ENCODE data around the gene EGFL8.
"Not testable (repeated sequence)": the region's sequence is repeated elsewhere in the genome, so short reads cannot be mapped to it uniquely, and the experiment has no call there.

Gene EGFL8

GRCh38 chr6:32210191-32210601, 45.8 kb downstream of the EGFL8 start:
- H3K9me3 ChIP-seq (ENCODE audit: insufficient read depth, low read length), result no peaks in the 10 kb centered on the region
- TF ChIP-seq EZH2phosphoT487 (IDR thresholded peaks at IDR 0.05; ENCODE audit: low read depth), result no peak
- TF ChIP-seq, protein P1, sequence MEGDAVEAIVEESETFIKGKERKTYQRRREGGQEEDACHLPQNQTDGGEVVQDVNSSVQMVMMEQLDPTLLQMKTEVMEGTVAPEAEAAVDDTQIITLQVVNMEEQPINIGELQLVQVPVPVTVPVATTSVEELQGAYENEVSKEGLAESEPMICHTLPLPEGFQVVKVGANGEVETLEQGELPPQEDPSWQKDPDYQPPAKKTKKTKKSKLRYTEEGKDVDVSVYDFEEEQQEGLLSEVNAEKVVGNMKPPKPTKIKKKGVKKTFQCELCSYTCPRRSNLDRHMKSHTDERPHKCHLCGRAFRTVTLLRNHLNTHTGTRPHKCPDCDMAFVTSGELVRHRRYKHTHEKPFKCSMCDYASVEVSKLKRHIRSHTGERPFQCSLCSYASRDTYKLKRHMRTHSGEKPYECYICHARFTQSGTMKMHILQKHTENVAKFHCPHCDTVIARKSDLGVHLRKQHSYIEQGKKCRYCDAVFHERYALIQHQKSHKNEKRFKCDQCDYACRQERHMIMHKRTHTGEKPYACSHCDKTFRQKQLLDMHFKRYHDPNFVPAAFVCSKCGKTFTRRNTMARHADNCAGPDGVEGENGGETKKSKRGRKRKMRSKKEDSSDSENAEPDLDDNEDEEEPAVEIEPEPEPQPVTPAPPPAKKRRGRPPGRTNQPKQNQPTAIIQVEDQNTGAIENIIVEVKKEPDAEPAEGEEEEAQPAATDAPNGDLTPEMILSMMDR (IDR thresholded peaks at IDR 0.05; ENCODE audit: low read depth, low read length), result no peak
- H2AFZ ChIP-seq (ENCODE audit: low read depth, low read length), result no peak overlapping the region
- H3K27ac ChIP-seq (ENCODE audit: low read length), result no peak overlapping the region
- H3K27me3 ChIP-seq (ENCODE audit: low read depth, low read length), result no peaks in the 10 kb centered on the region
- H3K4me3 ChIP-seq (ENCODE audit: low read length), result no peak overlapping the region
- no peak overlapping the region for H3K4me2 ChIP-seq (ENCODE audit: low read length)
- no peaks in the 10 kb centered on the region for H3K36me3 ChIP-seq (replicated peaks; ENCODE audit: low read depth, low read length)
- H3K9ac ChIP-seq (ENCODE audit: low read length), result no peak overlapping the region
- no peaks in the 10 kb centered on the region for H3K4me1 ChIP-seq (ENCODE audit: low read length)
- no peaks in the 10 kb centered on the region for H3K79me2 ChIP-seq (ENCODE audit: low read length)
- no peaks in the 10 kb centered on the region for H4K20me1 ChIP-seq (ENCODE audit: insufficient read depth, low read length)

DNA sequence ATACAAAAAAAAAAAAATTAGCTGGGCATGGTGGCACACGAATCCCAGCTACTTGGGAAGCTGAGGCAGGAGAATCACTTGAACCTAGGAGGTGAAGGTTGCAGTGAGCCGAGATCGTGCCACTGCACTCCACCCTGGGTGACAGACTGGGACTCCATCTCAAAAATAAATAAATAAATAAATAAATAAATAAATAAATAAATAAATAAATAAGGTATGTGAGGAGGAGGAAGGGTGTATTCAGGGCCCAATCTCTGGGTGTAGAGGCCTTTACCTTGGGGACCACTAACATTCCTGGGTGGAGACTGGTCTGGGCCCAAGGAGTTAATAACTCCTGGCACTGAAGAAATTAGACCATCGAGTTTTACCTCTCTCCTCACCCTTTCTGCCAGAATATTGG, 47.0 kb downstream of the EGFL8 start:
- H3K27ac ChIP-seq (ENCODE audit: low read length); H3K36me3 ChIP-seq (replicated peaks; ENCODE audit: low read depth, low read length); H3K4me3 ChIP-seq (ENCODE audit: low read length); H3K79me2 ChIP-seq (ENCODE audit: low read length); H3K9ac ChIP-seq (ENCODE audit: low read length); H2AFZ ChIP-seq (ENCODE audit: low read depth, low read length); H3K27me3 ChIP-seq (ENCODE audit: low read depth, low read length); H3K9me3 ChIP-seq (ENCODE audit: insufficient read depth, low read length); H3K4me1 ChIP-seq (ENCODE audit: low read length); H3K4me2 ChIP-seq (ENCODE audit: low read length); H4K20me1 ChIP-seq (ENCODE audit: insufficient read depth, low read length): not testable (repeated sequence)

DNA sequence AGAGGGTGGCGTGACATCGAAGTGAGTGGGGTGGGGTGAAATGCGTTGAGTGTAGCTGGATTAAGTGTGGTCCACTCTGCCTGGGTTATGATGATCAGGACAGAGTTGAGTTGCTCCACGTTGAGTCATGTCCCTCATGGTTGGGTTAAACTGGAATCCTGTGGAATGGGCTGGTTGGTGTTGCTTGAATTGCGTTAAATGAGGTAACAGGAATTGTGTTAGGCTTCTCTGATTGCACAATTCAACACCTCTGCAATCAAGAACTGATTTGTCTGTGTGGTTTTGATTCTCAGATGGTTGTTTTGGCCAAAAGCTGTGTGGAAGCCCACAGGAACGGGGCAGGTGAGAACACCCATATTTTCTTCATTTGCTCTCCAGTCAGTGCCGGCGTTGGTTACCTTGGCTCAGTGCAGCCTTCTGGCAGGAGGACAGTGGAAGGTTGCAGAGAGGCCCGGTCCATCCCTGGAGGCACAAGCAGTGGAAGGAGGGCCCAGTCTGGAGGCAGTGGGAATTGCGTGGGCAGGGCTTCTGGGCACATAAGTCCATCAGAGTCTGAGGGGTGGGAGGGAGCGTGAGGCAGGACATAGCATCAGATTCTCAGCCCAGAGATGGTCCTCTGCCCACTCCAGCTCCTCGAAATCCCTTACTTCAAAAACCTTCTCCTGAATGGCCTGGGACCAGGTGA, 47.8 kb downstream of the EGFL8 start:
- Histone ChIP-seq H3K27me3 (ENCODE audit: low read depth, low read length) (no peaks in the 10 kb centered on the region), H4K20me1 (ENCODE audit: insufficient read depth, low read length) (no peaks in the 10 kb centered on the region), H3K9me3 (ENCODE audit: insufficient read depth, low read length) (no peaks in the 10 kb centered on the region), H3K4me2 (ENCODE audit: low read length) (no peak overlapping the region), H3K4me3 (ENCODE audit: low read length) (no peak overlapping the region), H3K4me1 (ENCODE audit: low read length) (no peaks in the 10 kb centered on the region), H3K36me3 (replicated peaks; ENCODE audit: low read depth, low read length) (no peaks in the 10 kb centered on the region), H3K9ac (ENCODE audit: low read length) (no peak overlapping the region), H3K27ac (ENCODE audit: low read length) (no peak overlapping the region), H3K79me2 (ENCODE audit: low read length) (no peaks in the 10 kb centered on the region), H2AFZ (ENCODE audit: low read depth, low read length) (no peak overlapping the region)
- no peak for TF ChIP-seq EZH2phosphoT487 (IDR thresholded peaks at IDR 0.05; ENCODE audit: low read depth)
- TF ChIP-seq, protein P1 (IDR thresholded peaks at IDR 0.05; ENCODE audit: low read depth, low read length), result no peak

DNA sequence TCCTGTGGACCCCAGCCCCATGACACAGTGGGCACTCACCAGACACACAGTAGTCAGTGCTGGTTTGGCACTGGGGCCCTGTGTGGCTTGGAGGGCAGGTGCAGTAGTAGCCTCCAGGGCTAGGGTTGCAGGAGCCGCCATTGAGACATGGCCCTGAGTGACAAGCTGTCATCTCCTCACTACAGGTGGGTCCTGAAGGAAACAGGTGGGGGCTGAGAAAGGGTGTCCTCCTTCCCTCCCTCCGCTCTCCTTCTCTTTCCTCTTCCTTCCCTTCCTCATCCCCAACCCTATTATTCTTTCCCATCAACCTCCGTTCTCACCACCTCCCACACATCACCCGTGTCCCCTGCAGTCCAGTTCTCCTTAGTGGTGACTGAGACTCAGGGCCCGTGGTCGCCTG, 49.3 kb downstream of the EGFL8 start:
- Histone ChIP-seq H3K4me3 (ENCODE audit: low read length) (no peak overlapping the region), H3K9me3 (ENCODE audit: insufficient read depth, low read length) (no peaks in the 10 kb centered on the region), H3K27ac (ENCODE audit: low read length) (no peak overlapping the region), H2AFZ (ENCODE audit: low read depth, low read length) (no peak overlapping the region), H3K36me3 (replicated peaks; ENCODE audit: low read depth, low read length) (no peaks in the 10 kb centered on the region), H3K4me2 (ENCODE audit: low read length) (no peak overlapping the region), H4K20me1 (ENCODE audit: insufficient read depth, low read length) (no peaks in the 10 kb centered on the region), H3K4me1 (ENCODE audit: low read length) (no peaks in the 10 kb centered on the region), H3K27me3 (ENCODE audit: low read depth, low read length) (no peaks in the 10 kb centered on the region), H3K79me2 (ENCODE audit: low read length) (no peaks in the 10 kb centered on the region), H3K9ac (ENCODE audit: low read length) (no peak overlapping the region)
- TF ChIP-seq, protein P1 (IDR thresholded peaks at IDR 0.05; ENCODE audit: low read depth, low read length), result no peak
- no peak for TF ChIP-seq EZH2phosphoT487 (IDR thresholded peaks at IDR 0.05; ENCODE audit: low read depth)
